OCI-M1 (cell line): ENCODE measurements around the gene SWAP70.
A peak's percentile ranks its signal among the peaks of the same experiment; 100 is the strongest.
"Not testable (repeated sequence)": the region's sequence is repeated elsewhere in the genome, so short reads cannot be mapped to it uniquely, and the experiment has no call there.

Experiments used
- DNase-seq: peaks from one replicate; lab custom pipeline; 2025; lab: John Stamatoyannopoulos, UW

The SWAP70 gene

DNA sequence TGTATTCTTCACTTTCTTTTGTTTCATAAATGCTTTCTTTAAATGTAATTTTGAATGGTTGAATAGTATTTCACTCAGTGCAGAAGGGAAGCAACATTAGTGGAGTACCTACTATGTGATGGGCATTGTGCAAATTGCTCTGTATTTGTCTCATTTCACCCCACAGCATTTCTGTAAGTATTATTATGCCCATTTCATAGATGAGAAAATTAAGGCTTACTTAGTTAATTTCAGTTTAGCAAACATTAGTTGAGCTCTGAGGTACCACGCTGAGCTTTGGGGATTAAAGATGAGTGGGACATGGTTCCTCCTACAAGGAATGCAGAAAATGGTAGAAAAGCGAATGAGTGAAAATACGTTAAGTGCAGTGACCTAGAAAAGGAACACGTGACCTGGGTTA is 58.1 kb downstream of the SWAP70 start:
- DNase-seq, result no peak

DNA sequence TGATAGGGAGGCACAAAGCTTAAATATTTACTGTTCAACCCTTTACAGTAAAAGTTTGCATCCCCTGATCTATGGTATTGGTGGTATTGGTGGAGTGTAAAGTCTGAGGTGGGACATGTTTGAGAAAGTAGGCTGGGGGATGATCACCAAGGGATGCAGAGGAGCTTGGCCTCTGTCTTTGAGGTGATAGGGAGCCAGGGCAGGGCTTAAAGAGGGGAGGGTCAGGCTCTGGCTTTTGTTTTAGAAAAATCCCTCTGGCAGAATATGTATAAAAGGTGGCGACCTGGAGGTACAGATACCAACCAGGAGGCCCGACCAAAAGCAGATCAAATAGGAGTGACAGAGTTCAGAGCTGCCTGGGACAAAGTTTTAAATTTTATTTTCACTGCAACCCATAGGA is 59.0 kb downstream of the SWAP70 start:
- DNase-seq, result no peak

DNA sequence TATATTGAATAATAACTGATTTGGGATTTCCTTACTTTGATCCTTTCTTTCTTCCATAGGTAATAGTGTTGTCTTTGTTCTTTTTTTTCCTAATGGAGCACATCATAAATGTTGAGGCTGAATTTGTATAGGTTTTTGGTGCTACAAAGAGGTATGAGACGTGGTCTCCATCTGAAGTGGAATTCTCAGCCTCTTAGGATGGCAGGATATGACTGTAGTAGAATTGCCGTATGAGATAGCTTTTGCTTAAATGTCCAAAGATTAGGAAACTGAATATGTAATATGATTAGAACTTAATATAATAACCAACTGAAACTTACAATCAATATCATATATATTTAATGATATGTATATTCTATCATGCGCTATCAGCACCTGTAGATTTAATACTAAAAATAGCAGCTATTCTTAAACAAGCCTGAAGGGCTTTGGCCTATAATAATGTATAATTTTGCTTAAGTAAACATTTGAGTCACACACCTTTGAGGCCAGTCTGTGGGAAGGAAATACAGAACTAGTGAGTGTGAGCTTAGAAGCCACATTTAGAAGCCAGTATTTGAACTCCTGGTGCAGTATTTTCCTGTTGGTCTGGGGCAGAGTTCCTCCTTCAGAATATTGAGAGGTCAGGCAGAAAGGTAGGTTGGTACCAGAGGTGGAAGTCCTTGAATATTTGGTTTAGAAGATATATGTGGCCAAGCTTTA is 62.6 kb downstream of the SWAP70 start:
- DNase-seq, result no peak

DNA sequence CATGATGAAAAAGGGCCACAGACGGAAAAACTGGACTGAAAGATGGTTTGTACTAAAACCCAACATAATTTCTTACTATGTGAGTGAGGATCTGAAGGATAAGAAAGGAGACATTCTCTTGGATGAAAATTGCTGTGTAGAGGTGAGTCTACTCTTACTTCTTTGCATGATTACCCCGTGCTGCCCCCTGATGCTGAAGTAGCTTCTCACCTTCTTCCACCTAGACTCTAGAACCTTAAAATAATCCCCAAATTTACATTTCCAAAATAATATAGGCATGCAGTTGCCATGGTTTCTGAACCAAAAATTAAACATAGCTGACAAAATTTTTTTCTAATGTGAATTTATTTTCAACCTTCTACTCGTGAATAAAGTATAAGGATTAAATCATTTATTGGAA is 64.2 kb downstream of the SWAP70 start:
- DNase-seq, result no peak

DNA sequence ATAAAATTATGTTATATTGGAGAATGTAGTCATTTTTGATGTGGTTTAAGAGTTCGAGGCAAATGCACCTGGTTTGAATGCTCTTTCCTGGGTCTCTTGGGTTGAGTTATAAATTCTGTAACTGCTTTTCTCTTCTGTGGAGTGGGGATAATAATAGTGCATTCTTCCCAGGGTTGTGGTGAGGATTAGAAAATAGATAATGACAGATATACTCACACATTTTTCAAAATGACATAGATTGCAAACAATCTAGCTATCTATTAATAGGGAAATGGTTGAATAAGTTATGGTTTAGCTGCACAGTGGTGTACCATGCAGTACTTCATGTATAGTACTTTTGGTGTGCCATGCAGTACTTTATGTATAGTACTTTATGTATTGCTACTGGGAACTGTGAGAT is 67.4 kb downstream of the SWAP70 start:
- DNase-seq, result no peak

DNA sequence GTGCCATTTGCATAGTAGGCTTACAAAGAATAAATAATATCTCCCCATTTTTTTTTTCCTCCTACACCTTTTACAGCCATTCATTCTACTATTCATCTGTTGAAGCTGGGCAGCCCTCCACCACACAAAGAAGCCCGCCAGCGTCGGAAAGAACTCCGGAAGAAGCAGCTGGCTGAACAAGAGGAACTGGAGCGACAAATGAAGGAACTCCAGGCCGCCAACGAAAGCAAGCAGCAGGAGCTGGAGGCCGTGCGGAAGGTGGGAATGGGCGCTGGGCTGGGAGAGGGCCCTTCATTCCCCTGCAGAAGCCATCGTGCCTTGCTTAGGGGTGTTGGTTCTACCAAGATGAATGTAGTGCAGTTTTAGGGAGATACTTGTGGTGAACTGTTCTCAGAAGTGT is 68.6 kb downstream of the SWAP70 start:
- DNase-seq, result no peak

DNA sequence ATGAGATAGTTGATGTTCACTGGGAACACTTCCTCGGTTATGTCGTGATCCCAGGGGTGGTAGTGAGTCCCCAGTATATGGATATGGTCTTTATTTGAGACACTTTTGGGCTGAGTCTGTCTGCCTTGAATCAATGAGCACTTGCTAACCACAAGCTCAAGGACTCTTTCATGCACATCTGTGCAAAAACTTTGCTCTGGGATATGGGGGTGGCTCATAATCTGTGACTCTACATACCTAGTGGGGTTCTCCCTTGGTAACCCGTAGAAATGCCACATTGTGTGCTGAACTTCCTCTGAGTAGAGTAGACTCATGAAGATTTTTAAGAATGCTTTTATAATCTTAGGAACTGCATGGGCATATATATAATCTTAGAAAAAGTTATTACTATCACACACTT is 69.3 kb downstream of the SWAP70 start:
- no peak for DNase-seq

DNA sequence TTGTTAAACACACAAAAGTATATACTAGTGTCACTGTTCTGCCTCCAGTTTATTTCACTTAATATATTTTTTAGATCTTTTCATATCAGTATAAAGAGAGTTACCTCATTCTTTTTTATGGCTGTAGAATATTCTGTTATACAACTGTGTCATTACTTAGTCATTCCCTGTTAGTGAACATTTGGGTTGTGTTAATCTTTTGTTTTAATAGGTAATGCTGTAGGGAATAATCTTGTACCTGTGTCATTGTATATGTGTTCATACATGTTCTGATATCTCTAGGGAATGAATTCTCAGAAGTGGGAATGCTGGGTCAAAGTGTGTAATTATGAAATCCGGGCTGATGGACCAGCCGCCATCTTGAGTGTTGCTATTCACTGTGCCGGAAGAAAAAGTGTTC is 71.4 kb downstream of the SWAP70 start:
- no peak for DNase-seq

GRCh38 chr11:9735919-9736318 is 72.0 kb downstream of the SWAP70 start:
- no peak for DNase-seq

DNA sequence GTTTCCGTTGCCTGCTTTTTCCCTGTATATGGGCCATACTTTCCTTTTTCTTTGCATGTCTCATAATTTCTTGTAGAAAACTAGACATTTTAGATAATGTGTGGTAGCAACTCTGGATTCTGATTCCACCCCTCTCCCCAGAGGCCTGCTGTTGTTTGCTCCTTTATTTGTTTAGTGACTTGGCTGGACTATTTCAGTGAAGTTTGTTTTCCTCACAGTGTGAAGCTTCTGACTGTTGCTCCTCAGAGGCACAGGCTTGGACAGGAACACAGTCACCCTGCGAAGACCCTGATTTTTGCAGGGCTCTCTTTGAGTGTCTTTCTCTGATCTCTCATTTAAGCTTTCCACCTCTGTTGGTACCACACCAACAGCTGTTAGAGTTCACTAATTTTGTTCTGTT is 72.5 kb downstream of the SWAP70 start:
- no peak for DNase-seq

GRCh38 chr11:9738116-9738515 is 74.2 kb downstream of the SWAP70 start:
- DNase-seq, result no peak

- DNase-seq, result no peak
Observed at GRCh38 chr11:9738707-9739106, 74.8 kb downstream of the SWAP70 start.

DNA sequence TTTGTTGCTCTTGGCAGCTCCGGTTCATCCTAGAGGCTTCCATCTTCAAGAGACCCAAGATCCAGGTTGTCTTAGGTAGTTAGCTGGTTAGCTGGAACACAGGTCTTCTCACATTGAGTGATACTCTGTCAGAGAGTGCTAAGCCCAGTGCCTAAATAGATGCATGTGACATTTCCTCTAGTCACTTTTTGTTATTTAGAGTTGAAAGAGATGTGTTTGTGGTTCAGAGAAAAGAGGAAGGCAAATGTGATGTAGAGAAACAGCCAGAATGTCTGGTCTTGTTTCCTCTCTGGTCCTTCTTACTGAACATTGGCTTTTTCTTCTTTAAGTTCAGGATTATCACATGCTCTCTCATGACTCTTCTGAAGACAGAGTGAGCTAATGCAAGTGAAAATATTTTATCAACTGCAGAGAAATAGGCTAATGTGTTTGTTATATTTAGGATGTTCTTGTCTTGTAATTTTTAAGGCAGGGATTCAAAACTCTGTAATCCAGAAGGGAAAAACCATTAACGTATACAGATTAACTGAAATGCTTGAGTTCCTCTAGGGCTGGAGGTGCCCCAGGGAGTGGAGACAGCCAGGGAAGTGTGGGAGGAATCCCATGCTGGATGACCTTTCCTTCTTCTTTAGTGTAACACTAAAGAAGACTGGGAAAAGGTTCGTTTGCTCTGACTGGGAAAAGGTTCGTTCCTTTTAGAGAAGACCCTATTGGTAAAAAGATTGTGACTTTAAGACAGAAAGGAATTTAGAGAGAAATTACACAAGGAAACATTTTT is 75.4 kb downstream of the SWAP70 start:
- DNase-seq, result no peak

GRCh38 chr11:9740202-9740883 is 76.5 kb downstream of the SWAP70 start:
- DNase-seq, result no peak

DNA sequence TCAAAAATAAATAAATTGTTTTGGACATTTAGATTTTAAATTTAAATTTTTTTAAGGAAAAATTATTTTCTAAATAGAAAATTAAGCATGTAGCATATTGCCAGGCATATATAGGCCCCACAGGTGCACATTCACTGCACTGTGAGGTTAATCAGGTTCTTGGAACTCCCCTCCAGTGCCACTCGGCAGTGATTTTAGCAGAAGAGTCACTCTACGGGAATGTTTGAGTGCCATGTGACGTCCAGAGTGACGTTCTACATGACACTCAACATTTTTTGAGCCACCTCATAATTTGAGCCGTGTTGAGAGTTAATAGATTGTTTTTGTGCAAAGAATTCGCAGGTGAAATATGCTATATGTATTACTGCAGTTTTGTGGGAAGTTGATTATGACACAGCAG is 77.4 kb downstream of the SWAP70 start:
- no peak for DNase-seq

- not testable (repeated sequence) for DNase-seq
Observed at GRCh38 chr11:9743512-9743911, 79.6 kb downstream of the SWAP70 start.

DNA sequence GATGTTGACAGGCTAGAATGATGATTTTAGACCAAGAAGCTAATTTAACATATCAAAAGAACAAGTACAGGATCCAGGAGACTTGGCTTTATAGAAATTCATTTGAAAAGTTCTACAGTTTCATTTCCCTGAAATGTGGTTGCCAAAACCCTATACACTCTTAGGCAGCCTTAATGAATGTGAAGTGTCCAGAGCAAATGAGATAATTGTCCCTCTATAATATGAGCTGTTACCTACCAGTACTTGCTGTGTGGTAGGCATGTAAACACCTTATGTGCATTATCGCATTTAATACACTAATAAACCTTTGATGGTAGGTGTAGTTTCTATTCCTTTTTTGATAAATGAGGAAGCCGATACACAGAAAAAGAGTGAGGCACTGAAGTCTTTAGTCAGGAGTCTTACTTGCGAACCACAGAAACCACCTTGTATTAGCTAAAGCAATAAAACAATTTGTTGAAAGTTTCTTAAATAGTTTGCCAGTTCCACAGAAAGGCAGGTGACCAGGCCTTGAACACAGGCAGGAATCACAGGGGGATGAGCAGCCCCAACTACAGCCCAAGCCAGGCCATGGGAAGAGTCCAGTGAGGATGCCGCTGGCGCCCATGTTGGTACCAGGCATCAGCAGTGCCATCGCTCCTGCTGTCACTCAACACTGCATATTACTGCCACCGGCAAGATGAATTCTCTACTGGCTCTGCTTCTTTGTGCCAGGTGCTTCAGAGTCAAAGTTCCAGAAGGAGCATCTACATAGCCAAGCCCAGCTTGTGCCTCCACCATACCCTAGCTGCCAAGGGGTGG is 81.7 kb downstream of the SWAP70 start:
- no peak for DNase-seq

GRCh38 chr11:9747229-9747628 is 83.4 kb downstream of the SWAP70 start:
- DNase-seq, result no peak

GRCh38 chr11:9747828-9748227 is 84.0 kb downstream of the SWAP70 start:
- no peak for DNase-seq

DNA sequence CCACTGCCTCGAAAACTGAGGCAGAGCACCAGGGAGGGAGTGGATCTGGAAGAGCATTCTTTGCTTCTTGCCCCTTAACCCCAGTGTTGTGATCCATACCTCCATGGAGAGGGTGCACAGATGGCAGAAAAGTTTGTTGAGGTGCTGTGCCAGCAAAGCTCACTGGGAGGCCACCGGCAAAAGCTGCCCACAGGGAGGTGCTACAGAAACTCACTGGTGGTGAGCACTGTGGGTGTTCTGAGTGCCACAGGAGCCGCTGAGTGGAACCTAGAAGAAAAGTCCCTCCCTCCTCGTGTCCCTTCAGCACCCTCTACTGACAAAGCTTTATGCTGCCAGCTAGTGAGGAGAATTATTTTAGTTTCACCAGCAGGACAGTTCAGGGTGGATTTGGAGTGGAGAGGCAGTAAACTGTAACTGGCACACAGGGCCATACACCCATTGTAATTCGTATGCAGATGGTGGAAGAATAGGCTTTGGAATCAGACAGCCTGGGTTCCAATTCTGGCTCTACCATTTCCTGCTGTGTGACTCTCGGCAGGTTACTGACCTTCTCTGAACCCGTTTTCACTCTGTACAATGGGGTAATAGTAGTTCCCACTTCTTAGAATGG is 84.6 kb downstream of the SWAP70 start:
- DNase-seq, result peak; percentile 85

DNA sequence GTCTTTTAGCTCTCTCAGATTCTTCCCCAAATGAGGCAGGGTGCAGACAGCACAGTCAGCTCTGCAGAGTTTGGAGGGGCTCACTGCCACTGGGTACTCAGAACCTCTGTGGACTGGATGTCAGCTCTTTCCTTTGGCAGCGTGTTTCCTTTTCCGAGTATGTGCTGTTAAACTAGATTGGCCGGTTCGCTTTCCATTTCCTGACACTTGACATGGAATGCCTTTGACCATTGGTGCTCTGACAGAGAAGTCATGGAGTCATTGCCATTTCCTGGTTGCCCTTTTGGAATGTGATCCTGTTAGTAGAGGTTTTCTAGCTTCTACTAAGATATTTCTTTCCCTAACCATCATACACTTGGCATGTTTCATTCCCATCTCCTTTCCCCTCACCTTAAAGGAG is 86.7 kb downstream of the SWAP70 start:
- no peak for DNase-seq

DNA sequence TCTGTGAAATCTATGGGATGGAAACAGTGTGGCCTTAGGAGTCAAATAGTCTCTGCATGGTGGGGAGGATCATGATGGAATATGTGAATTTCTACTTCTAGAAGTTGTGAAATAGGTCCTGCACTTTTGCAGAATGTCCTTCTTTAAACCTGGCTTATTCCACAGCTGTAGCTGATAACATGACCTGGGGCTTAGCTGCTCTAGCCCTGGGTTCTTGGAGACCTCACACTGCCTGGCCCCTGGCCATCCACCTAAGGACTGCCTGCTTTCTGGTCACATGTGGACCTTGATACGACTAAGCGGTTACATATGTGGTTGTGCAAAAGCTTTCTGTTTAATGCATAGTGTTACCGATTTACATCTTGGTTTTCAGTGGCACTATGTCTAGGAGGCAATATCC is 88.2 kb downstream of the SWAP70 start:
- peak; percentile 73 for DNase-seq
